Embryonic facial prominence (tissue), 1 donor: ENCODE measurements around the gene NT5C1A.

Source experiments
- DNase-seq: peaks from one replicate; pipeline ENCODE4 v3.0.0-alpha.2; 2016; ENCODE audit errors: extremely low spot score

NT5C1A gene

DNA sequence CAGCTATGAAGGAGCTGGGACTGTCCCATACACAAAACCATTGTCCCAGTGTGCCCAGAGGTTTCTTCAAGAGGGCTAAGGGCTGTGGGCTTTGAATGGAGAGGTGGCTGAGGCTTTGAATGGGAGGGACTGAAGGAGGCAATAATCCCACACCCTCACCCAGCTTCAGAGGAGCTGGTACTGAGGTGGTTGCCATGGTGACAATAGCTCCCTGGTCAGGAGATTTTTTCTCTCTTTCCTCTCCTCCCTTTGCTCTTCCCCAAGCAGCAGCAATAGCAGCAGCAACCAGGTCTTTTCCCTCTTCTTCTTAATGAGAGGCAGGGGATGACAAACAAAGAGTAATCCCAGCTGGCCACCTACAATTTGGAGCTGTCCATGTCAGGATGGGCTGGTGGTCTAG, 17.7 kb upstream of the NT5C1A start:
- DNase-seq = no peak

DNA sequence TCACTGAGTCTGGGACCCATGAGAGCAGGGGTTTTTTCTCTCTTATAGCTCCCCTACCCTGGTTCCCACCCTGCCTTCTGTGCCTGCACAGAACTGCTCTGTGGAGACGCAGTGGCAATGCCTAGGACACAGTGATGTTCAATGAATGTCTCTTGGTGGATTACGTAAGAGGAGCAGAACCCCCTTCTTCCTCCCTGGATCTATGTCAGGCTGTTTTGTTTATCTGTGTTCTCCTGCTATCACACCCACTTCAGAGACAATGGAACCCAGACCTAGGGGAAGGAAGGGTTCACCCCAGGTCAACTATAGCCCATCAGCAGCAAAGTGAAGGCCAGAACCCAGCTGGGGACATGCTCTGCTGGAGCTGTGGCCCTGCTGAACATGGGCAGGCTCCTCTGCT, 17.3 kb upstream of the NT5C1A start:
- DNase-seq = no peak

DNA sequence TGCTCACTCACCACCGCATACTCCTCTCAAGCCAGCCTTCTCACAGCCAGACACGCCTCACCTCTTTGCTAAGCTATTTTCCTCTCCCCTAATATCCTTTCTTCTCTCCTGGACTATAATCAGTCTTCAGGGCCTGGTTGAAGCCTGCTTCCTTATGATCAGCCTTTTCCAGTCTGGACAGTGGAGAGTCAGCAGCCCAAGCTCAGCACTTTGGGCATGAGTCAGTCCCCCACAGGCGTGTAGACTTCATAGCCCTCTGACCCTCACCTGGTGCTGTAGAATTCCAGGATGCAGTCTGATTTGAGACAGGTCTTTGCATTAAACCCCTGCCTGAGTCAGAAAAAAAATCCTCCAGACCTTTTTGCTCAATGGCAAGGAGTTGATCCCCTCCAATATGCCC, 16.8 kb upstream of the NT5C1A start:
- no peak for DNase-seq

DNA sequence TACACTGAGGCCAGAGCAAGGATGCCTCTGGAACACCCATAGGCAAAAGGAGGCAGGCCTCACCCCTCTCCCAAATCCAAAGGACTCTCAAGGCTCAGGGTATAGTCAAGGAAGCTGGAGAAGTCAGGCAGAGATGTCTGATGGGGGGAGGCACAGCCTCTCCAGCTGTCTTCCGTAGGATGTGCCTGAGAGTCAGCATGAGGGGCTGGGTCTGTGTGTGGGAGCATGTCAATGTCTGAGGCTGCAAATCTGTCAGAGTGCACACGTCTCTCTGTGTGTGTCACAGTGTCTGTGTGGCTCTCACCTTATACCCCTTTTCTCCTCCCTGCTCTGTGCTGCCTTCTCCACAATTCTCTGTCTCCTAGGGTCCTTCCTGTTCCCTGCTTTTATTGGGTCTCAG, 15.3 kb upstream of the NT5C1A start:
- DNase-seq = no peak

DNA sequence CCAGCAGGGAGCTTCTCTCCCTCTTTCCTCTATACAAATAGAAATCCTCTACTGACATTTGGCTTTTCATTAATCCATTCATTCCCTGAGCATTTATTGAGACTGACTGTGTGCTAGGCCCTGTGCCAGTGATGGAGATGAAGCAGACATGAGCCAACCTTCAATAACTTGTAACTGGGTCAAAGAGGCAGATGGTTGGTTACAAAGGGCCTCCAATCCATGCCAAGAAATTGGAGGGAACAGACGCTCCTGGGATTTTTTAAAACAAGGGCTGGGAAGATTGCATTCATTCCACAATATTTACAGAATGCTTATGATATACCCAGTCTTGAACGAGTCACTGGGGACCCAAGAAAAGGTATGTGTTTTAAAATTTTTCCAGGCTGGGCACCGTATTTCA, 13.2 kb upstream of the NT5C1A start:
- no peak for DNase-seq

DNA sequence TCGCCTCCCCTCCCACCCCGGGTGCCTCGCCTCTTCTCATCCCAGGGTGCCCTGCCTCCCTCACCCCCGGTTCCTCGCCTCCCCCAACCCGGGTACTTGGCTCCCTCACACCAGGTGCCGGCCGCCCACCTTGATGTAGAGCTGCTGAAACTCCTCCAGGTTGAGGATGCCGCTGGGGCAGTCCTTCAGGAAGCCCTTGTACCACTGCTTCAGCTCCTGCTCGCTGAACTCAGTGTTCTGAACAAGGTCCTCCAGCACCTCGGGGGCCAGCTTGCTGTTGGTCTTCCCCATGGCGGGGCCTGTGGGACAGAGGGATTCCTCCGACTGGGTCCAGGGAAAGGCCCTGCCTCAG, 12.4 kb upstream of the NT5C1A start:
- DNase-seq = no peak

DNA sequence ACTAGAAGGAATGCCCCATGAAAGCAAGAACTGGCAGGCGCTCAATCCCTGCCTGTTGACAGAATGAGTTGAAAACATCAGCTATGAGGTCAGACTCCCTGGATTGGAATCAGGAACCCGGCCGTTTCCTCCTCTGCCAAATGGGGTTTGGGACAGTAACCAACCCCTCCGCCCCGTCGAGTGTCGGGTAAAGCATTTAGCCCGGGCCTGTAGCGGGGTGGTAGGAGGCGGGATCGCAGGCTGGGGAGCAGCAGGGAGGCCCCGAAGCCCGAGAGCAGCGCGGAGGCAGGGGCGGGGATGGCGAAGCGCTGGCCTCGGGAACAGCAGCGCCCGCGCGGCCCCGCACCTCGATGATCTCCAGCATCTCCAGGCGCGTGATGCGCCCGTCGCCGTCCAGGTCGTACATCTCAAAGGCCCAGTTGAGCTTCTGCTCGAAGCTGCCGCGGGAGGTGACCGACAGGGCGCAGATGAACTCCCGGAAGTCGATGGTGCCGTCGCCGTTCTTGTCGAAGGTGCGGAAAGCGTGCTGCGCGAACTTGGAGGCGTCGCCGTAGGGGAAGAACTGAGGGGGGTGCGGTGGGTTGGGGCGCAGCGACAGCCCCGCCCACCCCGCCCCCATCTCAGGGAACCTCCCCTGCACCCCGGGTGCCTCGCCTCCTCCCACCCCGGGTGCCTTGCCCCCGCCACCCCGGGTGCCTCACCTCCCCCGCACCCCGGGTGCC, 11.8 kb upstream of the NT5C1A start:
- no peak for DNase-seq

DNA sequence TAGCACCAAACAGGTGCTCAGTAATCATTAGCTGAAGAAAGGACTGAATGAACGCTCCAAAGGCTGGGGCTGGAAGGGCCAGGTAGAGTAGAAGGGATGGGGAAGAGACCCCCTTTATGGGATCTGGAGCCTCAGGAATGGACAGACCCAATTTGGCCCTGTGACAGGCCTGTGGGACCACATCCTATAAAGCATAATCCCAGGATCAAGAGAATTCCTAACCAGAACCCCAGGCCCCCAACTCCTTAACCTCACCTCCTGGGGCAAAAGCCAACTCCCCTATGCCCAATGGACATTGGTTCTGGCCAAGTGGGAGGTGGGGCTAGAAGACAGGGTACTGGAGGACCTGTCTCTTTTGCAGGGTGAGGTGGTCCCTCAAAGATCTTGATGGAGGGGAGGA, 10.1 kb upstream of the NT5C1A start:
- DNase-seq = no peak

DNA sequence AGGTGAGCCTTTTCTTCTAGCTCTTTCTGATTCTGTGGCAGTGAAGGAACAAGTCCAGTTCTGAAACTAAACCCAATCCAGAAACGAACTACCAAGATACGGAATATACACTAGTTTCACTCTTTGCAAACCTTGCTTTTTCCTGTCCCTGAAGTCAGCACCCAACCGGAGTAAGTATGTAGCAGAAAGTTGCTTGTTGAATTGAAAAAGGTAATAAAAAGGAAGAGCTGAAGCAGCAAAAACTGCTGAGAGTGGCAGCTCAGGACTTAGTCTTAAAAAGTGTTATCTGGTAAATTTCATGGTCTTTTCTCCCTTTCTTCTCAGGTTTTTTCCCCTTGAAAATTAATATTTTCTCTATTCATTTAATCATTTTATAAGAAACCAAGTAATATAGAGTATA, 9.4 kb upstream of the NT5C1A start:
- no peak for DNase-seq

DNA sequence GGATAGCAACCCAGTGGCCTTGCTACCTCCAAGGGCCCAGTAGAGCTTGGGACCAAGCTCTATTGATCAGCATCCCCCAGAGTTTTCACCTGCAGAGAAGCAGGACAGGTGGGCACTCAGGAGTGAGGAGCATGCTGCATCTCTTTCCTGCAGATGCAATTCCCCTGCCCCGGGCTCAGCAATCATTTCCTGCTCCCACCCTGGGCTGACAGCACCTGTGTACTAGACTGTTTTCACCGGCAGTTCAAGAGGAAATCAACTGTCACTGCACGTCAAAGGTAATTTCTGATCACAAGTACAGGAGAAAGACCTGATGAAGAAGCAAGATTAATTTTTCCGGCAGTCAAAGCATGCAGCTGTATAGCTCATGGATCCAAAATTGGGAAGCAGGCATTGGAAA, 8.8 kb upstream of the NT5C1A start:
- DNase-seq = no peak

DNA sequence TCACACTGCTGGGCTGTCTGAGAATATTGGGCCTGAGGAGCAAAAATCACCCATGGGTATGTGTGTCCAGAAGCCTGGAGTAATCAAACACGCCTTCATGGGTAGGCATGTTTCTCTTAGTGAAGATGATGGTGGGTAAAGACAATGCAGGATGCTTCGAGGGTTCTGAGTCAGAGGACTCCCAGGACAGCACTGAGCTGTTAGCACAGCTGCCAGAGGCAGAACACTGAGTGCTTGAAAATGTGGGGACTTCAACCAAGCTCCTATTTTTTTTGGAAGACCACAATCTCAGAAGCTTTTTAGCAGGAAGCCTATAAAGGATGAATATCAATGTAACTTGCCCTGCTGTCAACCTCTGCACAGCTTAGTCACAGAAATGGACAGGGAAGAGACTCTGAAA, 7.9 kb upstream of the NT5C1A start:
- no peak for DNase-seq

DNA sequence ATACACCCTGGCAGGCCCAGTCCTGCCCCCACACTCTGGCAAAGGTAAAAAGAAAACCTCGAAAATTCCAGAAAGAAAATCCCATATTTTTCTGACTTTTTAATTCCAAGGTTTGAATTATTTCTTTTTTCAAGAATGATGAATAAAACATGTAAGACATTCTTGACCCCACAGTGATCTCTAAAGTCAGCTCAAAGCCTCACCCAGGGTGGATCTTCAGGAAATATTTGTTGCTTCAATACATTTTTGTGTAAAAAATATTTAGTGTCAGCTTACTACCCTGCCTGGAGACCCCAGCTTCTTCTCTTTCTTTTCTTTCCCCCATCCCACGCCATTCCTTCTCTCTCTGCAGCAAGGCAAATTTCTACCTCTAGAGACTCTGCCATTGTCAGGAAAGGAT, 7.0 kb upstream of the NT5C1A start:
- DNase-seq = no peak

DNA sequence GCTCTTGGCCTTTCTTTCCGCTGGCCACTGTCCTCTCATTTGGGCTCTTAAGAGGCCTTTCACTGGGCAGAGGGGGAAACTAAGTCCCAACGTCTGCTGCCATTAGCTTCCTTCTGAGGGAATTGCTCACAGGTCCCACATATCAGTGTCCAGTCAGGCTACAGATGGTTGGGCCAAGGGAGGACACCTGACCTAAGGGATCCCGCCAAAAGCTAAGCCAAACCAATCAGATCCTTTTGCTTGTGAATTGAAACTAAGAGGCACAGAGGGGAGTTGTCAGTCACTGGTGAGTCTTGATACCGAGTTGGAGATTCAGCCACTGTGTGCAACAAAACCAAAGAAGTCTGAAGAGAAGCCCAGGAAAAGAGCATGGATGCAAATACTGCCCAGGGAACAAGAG, 5.7 kb upstream of the NT5C1A start:
- DNase-seq = no peak

DNA sequence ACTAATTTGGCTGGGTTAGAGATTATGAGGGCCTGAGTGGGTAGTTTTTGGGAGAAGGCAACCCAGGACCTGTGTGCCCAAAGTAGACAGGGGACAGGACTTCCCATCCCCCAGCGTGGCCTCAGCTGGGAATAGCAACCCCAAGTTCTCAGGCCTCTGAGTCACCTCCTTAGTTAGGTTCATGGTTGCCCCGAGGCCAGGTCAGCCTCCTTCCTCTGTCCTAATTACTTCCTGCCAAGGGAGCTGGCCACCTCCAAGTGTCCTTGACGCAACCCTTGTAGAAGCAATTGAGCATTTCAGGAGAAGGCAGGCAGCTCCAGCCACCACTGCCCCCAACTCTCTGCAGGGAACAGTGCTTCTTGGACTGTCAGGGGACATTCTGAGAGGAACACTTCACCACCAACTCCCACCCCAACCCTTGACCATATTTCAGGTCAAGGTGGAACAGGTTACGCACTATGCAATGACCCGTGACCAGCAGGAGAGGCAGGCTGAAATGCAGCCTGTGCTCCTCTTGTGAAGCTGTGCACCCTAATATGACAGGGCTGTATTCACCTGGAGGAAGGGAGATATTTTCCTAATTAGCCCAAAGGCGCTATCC, 5.1 kb upstream of the NT5C1A start:
- DNase-seq = no peak

DNA sequence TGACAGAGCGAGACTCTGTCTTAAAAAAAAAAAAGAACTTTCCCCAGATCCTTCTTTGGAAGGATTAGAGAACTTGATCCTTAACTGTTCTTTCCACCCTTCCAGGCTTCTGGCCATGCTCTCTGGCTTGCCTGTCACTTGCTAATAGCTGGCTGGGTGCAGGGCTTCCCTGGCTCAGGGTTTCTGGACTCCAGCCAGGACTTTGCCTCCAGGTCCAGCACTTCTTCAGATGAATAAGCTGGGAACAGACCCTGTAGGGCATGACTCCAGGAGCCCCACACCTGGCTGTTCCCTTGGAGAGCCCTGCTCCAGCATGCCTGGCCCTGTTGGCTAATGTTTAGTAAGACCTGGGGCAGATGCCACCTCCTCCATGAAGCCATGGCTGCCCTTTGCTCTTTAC, 3.3 kb upstream of the NT5C1A start:
- DNase-seq = no peak

DNA sequence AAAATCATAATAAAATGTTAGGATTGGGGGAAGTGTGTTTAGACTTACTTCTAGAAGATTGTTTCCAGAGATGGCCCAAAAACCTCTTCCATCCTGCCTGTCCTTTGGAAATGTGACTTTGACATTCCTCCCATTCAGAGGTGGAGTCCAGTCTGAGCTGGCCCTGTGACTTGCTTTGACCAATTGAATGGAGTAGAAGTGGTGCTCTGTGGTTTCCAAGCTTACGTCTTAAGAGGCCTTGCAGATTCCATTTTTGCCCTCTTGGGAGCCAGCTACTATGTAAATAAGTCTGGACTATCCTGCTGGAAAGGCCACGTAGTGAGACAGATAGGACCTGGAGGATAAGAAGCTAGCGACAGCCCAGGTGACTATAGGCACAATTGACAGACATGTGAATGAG, 1.3 kb upstream of the NT5C1A start:
- no peak for DNase-seq

DNA sequence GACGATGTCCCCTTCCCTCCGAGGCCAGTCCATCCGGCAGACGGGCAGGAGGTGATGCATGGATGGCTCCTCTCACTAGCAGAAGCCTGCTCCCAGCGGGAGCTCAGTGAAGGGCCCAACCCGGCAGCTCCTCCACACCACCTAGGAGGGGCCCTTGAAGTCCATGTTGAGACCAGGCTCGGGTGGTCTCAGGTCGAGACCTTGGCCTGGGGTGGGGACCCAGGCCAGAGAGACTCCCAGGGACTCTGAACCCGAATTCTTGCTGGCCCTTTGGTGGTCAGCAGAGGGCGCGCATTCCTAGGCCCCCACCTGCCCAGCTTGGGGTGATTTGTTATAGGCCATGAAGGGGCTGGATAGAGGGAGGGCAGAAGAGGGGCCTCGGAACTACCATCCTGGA, 642 bp upstream of the NT5C1A start:
- no peak for DNase-seq

DNA sequence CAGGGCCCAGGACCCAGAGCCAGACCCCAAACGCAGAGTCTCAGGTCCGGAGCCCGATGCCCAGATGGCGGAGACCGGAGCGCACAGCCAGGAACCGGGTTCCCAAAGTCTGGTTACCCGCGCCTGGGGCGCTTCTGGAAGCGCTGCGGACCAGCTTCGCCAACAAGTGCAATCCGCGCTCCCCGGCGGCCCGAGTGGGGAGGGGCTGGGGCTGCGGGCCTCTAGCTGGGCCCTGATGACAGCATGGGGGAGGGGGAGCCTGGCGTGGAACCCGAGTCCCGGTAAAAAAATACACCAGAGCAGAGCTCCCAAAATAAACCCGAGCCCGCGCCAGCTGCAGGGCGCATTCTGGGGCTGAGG, 494 bp downstream of the NT5C1A start:
- DNase-seq = no peak

DNA sequence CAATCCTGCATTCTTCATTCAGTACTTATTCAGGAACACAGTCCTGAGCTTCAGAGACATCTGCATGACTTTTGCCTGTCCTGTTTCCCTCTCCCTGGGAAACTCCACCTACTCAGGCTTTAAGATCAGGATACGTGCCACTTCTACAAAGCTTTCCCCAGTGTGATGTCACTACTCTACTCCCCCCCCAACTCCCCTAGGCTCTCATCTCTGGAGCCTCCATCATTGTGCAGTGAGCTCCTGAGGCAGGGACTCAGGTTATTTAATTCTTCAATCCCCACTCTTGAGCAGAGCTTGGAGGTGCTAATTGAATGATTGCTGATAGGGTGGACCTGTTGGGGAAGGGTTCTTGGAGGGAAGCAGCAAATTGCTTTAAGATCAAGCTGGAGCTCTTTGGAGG, 1.2 kb downstream of the NT5C1A start:
- DNase-seq = no peak

DNA sequence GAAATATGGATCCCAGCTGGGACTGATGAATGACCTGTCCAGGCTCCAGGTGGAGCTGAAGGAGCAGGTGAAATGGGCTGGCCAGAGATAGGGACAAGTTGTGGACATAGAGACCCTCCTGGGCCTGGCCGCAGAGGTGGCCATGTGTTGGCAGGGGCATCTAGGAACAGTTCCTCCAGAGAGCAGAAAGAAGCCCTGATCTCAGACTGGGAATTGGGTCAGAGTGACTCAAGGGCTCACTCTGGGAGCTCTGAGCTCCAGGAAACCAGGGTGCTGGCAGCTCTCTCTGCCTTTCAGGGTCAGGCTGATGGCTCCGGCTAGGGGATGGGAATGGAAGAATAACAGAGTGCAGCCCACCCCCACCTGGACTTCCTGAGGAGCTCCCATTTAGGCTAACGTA, 3.0 kb downstream of the NT5C1A start:
- no peak for DNase-seq

DNA sequence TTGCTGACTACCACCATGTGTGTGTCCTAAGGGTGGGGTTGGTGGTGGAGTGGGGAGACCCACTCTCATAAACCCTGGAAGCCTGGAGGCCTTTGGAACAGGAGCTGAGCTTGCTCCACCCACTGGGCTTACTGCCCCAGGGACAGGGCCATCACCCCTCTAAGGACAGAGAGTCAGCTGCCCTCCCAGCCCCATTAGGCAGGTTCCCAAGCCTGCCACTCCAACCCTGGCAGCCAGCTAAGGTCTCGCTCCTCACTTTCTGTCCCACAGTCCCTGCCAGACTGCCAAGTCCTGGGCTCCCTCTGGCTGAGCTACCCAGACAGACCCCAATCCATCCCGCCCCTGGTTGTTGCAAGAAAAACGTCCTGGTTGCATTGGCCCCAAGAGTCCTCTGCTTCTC, 3.8 kb downstream of the NT5C1A start:
- no peak for DNase-seq

DNA sequence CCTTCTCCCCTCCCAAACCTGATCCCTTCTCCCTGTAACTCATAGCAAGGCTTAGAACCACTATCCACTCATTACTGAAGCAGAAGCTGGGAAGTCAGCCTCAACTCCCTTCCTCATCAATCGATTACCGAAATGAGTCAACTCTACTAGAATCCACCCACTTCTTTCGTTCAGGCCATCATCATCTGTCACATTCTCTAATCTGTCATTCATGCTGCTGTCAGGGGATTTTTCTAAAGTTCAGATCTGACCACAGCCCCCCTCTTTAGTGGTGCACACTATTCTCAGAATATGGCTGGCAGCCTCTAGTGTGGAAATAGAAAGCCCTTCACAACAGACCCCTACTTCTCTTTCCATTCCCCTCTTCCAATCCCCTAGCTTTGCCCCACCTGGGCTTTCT, 5.1 kb downstream of the NT5C1A start:
- DNase-seq = no peak

DNA sequence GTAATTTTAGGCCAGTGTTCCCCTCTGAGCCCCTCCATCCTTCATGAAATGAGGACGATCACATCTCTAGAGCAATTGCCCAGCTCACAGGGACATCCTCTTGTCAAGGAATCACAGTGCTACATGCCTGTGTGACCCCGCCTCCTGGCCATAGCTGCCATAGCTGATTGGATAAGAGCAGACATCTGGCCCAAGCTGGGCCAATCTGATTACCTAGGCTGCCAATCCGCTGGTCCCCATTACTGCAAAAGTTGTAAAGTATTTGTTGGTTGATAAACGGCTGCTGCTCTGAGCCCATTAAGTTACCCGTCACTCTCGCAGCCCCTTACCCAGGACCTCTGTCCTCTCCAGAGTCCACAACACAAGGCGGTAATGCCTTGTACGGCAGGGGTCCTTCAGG, 8.3 kb downstream of the NT5C1A start:
- DNase-seq = no peak

DNA sequence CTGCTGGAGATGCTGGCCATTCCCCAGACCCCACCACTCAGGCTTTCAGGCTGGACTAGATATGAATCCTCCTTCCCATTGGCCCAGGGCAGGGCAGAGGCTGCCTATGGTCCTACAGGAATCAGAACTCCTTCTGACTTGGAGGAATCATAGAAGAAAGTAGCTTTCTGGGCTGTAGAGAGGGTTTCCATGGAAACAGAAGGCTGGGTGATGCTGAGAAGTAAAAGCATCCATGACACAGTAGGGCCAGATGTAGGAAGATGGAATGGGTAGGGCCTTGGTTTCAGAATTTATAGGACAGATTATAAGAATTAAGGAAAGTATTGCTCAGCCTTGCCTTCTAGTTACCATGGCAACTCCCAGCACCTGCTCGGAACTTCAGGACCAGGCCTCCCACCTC, 9.0 kb downstream of the NT5C1A start:
- no peak for DNase-seq
